Neural cell (in vitro differentiated cells): Measurements from ENCODE around the gene CNTNAP5.

Source experiments
- CTCF ChIP-seq: fragments of 450-650 bp; IDR thresholded peaks from 2 replicates; pipeline ENCODE4 v1.5.1; 2014; ENCODE audit warnings: antibody characterized with exemption, mild to moderate bottlenecking, moderate library complexity; ENCODE audit not compliant: poor library complexity, severe bottlenecking
- EP300 ChIP-seq: fragments of 450-650 bp; conservative IDR thresholded peaks from 2 replicates; pipeline ENCODE4 v1.6.1; 2014; ENCODE audit warnings: antibody characterized with exemption, mild to moderate bottlenecking, moderate library complexity; ENCODE audit not compliant: poor library complexity, severe bottlenecking
- EZH2 ChIP-seq: fragments of 200-600, 300-800 bp; shearing (Covaris generic), sonication (generic); IDR thresholded peaks from 2 replicates; pipeline ENCODE4 v1.6.1; 2014; ENCODE audit warnings: antibody characterized with exemption, low read length, borderline replicate concordance, mild to moderate bottlenecking; ENCODE audit not compliant: insufficient read depth, poor library complexity, severe bottlenecking
- MXI1 ChIP-seq: fragments of 450-650 bp; conservative IDR thresholded peaks from 2 replicates; pipeline ENCODE4 v1.6.1; 2014; ENCODE audit warnings: antibody characterized with exemption, mild to moderate bottlenecking; ENCODE audit not compliant: poor library complexity, severe bottlenecking
- POLR2AphosphoS5 ChIP-seq: IDR thresholded peaks from 2 replicates; pipeline ENCODE4 v1.6.1; 2012
- RAD21 ChIP-seq: fragments of 450-650 bp; conservative IDR thresholded peaks from 2 replicates; pipeline ENCODE4 v1.6.1; 2014; ENCODE audit warnings: antibody characterized with exemption, mild to moderate bottlenecking, moderate library complexity
- REST ChIP-seq: IDR thresholded peaks from 2 replicates; pipeline ENCODE4 v1.6.1; 2012; ENCODE audit warnings: borderline replicate concordance
- SMC3 ChIP-seq: fragments of 450-650 bp; conservative IDR thresholded peaks from 2 replicates; pipeline ENCODE4 v1.6.1; 2014; ENCODE audit warnings: antibody characterized with exemption, mild to moderate bottlenecking, moderate library complexity; ENCODE audit not compliant: poor library complexity
- TAF1 ChIP-seq: IDR thresholded peaks from 2 replicates; pipeline ENCODE4 v1.6.1; 2012; ENCODE audit warnings: low read depth

- no peak for TF ChIP-seq CTCF
- TF ChIP-seq POLR2AphosphoS5 = no peak
- TF ChIP-seq REST = no peak
- no peak for TF ChIP-seq EZH2
- no peak for TF ChIP-seq EP300
- no peak for TF ChIP-seq TAF1
- no peak for TF ChIP-seq SMC3
- no peak for TF ChIP-seq MXI1
- TF ChIP-seq RAD21 = no peak
Measured at GRCh38 chr2:124778076-124778475, 753.0 kb downstream of the CNTNAP5 start.
